OCI-LY7 (cell line): ENCODE data around the gene SLAMF6. TPM values are rescaled to one million over a fixed set of nuclear protein-coding genes. Genes with fewer than 3 reads are reported as not detected.
"Not testable (repeated sequence)": the region's sequence is repeated elsewhere in the genome, so short reads cannot be mapped to it uniquely, and the experiment has no call there.

ENCODE experiments used
- BruUV-seq: library from RNA; stranded (reverse); fragments of 400-500 nt; replicated peaks from 2 replicates; lab custom pipeline; 2021; lab: Mats Ljungman, UMichigan
- CTCF ChIA-PET: fragments of 300-600 bp; sonication (Branson Sonifier 250); formaldehyde crosslinking; loops from one replicate; lab custom pipeline; 2022; ENCODE audit warnings: antibody characterized with exemption; ENCODE audit not compliant: unreplicated experiment; lab: Charles Lee
- POLR2A ChIA-PET: fragments of 300-600 bp; sonication (Branson Sonifier 250); formaldehyde crosslinking; loops from one replicate; lab custom pipeline; 2022; ENCODE audit warnings: antibody characterized with exemption; lab: Charles Lee
- DNase-seq: peaks from one replicate; pipeline ENCODE4 v3.0.0-alpha.2; 2015; ENCODE audit warnings: low spot score
- H2AFZ ChIP-seq: fragments of 200-600 bp; sonication (generic), shearing (Covaris generic); 2 replicates; pipeline ENCODE4 v1.6.1; 2014; ENCODE audit warnings: mild to moderate bottlenecking, antibody characterized with exemption, low read length, moderate library complexity
- H3K27ac ChIP-seq: fragments of 200-600 bp; sonication (generic); 2 replicates; pipeline ENCODE4 v1.5.1; 2014; ENCODE audit warnings: mixed run types, low read depth, mild to moderate bottlenecking, moderate library complexity, low read length, inconsistent platforms; ENCODE audit not compliant: poor library complexity, severe bottlenecking
- H3K36me3 ChIP-seq: fragments of 200-600 bp; sonication (generic); 2 replicates; pipeline ENCODE4 v1.6.1; 2014; ENCODE audit warnings: mild to moderate bottlenecking, antibody characterized with exemption, low read length, moderate library complexity, mixed read lengths; ENCODE audit not compliant: insufficient read depth
- H3K4me1 ChIP-seq: fragments of 200-600 bp; sonication (generic); 2 replicates; pipeline ENCODE4 v1.5.1; 2014; ENCODE audit warnings: mild to moderate bottlenecking, low read length; ENCODE audit not compliant: insufficient read depth, poor library complexity, severe bottlenecking
- H3K4me2 ChIP-seq: fragments of 200-600 bp; sonication (generic); 2 replicates; pipeline ENCODE4 v1.6.1; 2014; ENCODE audit warnings: mild to moderate bottlenecking, low read length
- H3K4me3 ChIP-seq: fragments of 200-600 bp; sonication (generic); 2 replicates; pipeline ENCODE4 v1.5.1; 2014; ENCODE audit warnings: mild to moderate bottlenecking, low read depth, low read length; ENCODE audit not compliant: poor library complexity, severe bottlenecking
- H3K79me2 ChIP-seq: fragments of 200-600 bp; sonication (generic); 2 replicates; pipeline ENCODE4 v1.6.1; 2016; ENCODE audit warnings: low read depth, mild to moderate bottlenecking, low read length, moderate library complexity, mixed read lengths; ENCODE audit not compliant: insufficient read depth
- H3K9me2 ChIP-seq: fragments of 200-600 bp; sonication (generic); 2 replicates; pipeline ENCODE4 v1.6.1; 2016; ENCODE audit warnings: mild to moderate bottlenecking, low read length, mixed read lengths; ENCODE audit not compliant: insufficient read depth
- H3K9me3 ChIP-seq: fragments of 200-600 bp; sonication (generic); 2 replicates; pipeline ENCODE4 v1.6.1; 2014; ENCODE audit warnings: mild to moderate bottlenecking, mixed run types, low read length, mixed read lengths
- H4K20me1 ChIP-seq: fragments of 200-600 bp; sonication (generic); 2 replicates; pipeline ENCODE4 v1.6.1; 2014; ENCODE audit warnings: mild to moderate bottlenecking, antibody characterized with exemption, low read length, moderate library complexity, mixed read lengths; ENCODE audit not compliant: insufficient read depth
- EZH2phosphoT487 ChIP-seq: fragments of 200-600 bp; sonication (generic); IDR thresholded peaks from 2 replicates; pipeline ENCODE4 v1.6.1; 2018; ENCODE audit warnings: low read depth, borderline replicate concordance, mild to moderate bottlenecking, mixed run types, antibody characterized with exemption, low read length, moderate library complexity, mixed read lengths
- intact Hi-C: fragments of 100-400 bp; cut with micrococcal nuclease; formaldehyde crosslinking; loops from one replicate; pipeline ENCODE4 v1.10.0; 2022; ENCODE audit not compliant: unreplicated experiment
- total RNA-seq, 2 experiments: library from RNA; depleted of rRNA in 1 of 2; stranded (reverse); fragments of >200 nt in 1 of 2; shearing (Covaris generic) in 1 of 2; gene quantifications; 2 replicates each; pipeline ENCODE4 v1.2.3, GENCODE V29; 2014 to 2022
- TF ChIP-seq, protein P1 (sequence below): fragments of 200-600 bp; sonication (generic); conservative IDR thresholded peaks from 2 replicates; pipeline ENCODE4 v1.5.1; 2014; ENCODE audit warnings: mild to moderate bottlenecking, antibody characterized with exemption, low read length, moderate library complexity, mixed read lengths

The SLAMF6 gene
- total RNA-seq, 2 experiments from 2014 or later: 43.0 to 65.1 TPM

DNA sequence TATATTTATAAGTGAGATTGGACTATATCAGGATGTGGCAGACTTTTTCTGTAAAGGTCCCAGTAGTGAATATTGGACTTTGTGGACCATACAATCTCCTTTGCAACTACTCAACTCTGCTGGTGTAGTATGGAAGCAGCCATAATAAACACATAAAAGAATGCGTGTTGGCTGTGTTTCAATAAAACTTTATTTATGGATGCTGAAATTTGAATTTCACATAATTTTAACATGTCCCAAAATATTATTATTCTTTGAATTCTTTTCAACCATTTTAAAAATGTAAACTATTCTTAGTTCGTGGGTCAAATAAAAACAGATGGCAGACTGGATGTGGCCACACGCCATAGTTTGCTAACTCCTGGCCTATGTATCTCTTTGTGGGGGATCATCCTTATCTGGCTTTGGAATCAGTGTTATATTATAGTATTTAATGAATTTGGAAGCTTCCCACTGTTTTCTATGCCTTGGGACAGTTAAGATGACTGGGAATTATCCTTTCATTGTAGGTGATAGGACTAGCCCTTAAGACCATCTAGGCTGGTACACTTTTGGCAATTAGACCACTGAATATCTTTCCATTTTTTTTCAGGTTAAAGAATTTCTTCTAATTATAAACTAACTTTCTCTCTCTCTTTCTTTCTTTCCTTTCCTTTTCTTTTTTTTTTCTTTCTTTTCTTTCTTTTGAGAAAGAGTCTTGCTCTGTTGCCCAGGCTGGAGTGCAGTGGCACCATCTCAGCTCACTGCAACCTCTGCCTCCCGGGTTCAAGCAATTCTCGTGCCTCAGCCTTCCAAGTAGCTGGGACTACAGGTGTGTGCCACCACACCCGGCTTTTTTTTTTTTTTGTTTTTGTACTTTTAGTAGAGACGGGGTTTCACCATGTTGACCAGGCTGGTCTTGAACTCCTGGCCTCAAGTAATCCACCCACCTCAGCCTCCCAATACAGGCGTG is 14.9 kb upstream of the SLAMF6 start:
- Histone ChIP-seq H4K20me1 (no peaks in the 10 kb centered on the region), H2AFZ (no peak overlapping the region), H3K9me2 (no peaks in the 10 kb centered on the region), H3K79me2 (no peaks in the 10 kb centered on the region), H3K27ac (no peak overlapping the region), H3K36me3 (peaks cover 24% of the 10 kb centered on the region; the same call in 1 of the 2 replicates), H3K4me1 (peaks cover 44% of the 10 kb centered on the region), H3K9me3 (peaks cover 43% of the 10 kb centered on the region), H3K4me2 (no peak overlapping the region), H3K4me3 (no peak overlapping the region)
- ChIA-PET POLR2A (interaction anchor here (0.7 kb wide), 1 partner anchor 173 kb away, joined by 5 read pairs; no protein-coding TSS in a partner anchor), CTCF (no interaction called here)
- intact Hi-C loops: no loop called here
- TF ChIP-seq EZH2phosphoT487: no peak
- TF ChIP-seq, protein P1, sequence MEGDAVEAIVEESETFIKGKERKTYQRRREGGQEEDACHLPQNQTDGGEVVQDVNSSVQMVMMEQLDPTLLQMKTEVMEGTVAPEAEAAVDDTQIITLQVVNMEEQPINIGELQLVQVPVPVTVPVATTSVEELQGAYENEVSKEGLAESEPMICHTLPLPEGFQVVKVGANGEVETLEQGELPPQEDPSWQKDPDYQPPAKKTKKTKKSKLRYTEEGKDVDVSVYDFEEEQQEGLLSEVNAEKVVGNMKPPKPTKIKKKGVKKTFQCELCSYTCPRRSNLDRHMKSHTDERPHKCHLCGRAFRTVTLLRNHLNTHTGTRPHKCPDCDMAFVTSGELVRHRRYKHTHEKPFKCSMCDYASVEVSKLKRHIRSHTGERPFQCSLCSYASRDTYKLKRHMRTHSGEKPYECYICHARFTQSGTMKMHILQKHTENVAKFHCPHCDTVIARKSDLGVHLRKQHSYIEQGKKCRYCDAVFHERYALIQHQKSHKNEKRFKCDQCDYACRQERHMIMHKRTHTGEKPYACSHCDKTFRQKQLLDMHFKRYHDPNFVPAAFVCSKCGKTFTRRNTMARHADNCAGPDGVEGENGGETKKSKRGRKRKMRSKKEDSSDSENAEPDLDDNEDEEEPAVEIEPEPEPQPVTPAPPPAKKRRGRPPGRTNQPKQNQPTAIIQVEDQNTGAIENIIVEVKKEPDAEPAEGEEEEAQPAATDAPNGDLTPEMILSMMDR: no peak
- no peak for DNase-seq
- no TSS peak for BruUV-seq

DNA sequence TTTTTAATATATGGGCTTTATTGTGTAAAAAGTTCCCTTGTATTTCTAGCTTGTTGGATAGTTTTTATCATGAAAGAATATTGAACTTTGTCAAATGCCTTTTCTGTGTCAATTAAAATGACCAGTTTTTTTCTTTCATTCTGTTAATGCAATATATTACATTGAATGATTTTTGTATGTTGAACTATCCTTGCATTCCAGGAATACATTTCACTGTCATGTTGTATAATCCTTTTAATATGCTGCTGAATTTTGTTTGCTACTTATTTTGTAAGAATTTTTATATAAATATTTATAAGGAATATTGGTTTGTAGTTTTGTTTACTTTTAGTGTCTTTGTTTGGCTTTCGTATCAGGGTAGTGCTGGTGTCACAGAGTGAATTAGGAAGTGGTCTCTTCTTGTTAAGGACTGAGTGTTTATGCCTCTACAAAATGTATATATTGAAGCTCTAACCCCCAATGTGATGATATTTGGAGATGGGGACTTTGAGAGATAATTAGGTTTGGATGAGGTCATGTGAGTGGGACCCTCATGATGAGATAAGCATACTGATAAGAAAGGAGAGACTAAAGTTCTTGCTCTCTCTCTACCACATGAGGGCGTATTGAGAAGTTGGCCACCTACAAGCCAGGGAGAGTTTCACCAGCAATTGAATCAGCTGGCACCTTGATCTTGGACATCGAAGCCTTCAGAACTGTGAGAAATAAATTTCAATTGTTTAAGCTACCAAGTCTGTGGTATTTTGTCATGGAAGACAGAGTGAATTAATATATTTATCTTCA is 12.0 kb upstream of the SLAMF6 start:
- Histone ChIP-seq H3K9me2 (no peaks in the 10 kb centered on the region), H3K4me3 (no peak overlapping the region), H3K27ac (no peak overlapping the region), H2AFZ (no peak overlapping the region), H3K9me3 (peaks cover 57% of the 10 kb centered on the region), H4K20me1 (no peaks in the 10 kb centered on the region), H3K4me2 (no peak overlapping the region), H3K4me1 (peaks cover 18% of the 10 kb centered on the region), H3K36me3 (peaks cover 24% of the 10 kb centered on the region; the same call in 1 of the 2 replicates), H3K79me2 (no peaks in the 10 kb centered on the region)
- no TSS peak for BruUV-seq
- peak; percentile 50 for DNase-seq
- ChIA-PET CTCF (interaction anchor here (0.7 kb wide), 1 partner anchor 13 kb away, joined by 3 read pairs; no protein-coding TSS in a partner anchor), POLR2A (interaction anchor here (0.8 kb wide), 2 partner anchors 12 to 88 kb away, joined by 3 read pairs; no protein-coding TSS in a partner anchor)
- intact Hi-C loops: no loop called here
- TF ChIP-seq, protein P1: peak; percentile 76
- TF ChIP-seq EZH2phosphoT487: no peak

DNA sequence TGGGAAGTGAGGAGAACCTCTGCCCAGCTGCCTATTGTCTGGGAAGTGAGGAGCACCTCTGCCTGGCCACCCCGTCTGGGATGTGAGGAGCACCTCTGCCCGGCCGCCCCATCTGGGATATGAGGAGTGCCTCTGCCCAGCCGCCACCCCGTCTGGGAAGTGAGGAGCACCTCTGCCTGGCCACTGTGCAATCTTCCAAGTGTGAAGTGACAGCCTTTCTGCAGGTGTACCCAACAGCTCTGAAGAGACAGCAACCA is 9.4 kb upstream of the SLAMF6 start:
- CTCF ChIA-PET, H3K27ac ChIP-seq, H3K4me3 ChIP-seq, BruUV-seq, H3K4me2 ChIP-seq, H3K79me2 ChIP-seq, H2AFZ ChIP-seq, intact Hi-C loops, H3K9me2 ChIP-seq, POLR2A ChIA-PET, H3K4me1 ChIP-seq, H4K20me1 ChIP-seq, DNase-seq: not testable (repeated sequence)
- Histone ChIP-seq H3K9me3 (peaks cover 52% of the 10 kb centered on the region), H3K36me3 (peaks cover 24% of the 10 kb centered on the region; the same call in 1 of the 2 replicates)

DNA sequence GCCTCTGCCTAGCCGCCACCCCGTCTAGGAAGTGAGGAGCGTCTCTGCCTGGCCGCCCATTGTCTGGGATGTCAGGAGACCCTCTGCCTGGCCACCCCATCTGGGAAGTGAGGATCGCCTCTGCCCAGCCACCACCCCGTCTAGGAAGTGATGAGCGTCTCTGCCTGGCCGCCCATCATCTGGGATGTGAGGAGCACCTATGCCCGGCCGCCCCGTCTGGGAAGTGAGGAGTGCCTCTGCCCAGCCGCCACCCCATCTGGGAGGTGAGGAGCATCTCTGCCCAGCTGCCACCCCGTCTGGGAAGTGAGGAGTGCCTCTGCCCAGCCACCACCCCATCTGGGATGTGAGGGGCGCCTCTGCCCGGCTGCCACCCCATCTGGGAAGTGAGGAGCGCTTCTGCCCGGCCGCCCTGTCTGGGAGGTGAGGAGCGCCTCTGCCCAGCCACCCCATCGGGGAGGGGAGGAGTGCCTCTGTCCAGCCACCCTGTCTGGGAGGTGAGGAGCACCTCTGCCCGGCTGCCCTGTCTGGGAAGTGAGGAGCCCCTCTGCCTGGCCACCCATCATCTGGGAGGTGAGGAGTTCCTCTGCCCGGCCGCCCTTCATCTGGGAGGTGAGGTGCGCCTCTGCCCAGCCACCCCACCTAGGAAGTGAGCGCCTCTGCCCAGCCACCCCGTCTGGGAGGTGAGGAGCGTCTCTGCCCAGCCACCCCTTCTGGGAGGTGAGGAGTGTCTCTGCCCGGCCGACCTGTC is 8.9 kb upstream of the SLAMF6 start:
- BruUV-seq, H3K4me3 ChIP-seq, H3K27ac ChIP-seq, H3K9me2 ChIP-seq, H4K20me1 ChIP-seq, POLR2A ChIA-PET, DNase-seq, CTCF ChIA-PET, H3K4me2 ChIP-seq, H3K79me2 ChIP-seq, H2AFZ ChIP-seq, intact Hi-C loops, H3K4me1 ChIP-seq: not testable (repeated sequence)
- Histone ChIP-seq H3K36me3 (peaks cover 21% of the 10 kb centered on the region; the same call in 1 of the 2 replicates), H3K9me3 (peaks cover 49% of the 10 kb centered on the region)
